ENCODE results near the gene ADGRL3.

The ADGRL3 gene

GRCh38 chr4:62118558-62118957 lies 918.4 kb downstream of the ADGRL3 start:
- no peak for DNase-seq (ENCODE audit: low spot score)

GRCh38 chr4:62119195-62119594 lies 919.1 kb downstream of the ADGRL3 start:
- no peak for DNase-seq (ENCODE audit: low spot score)

GRCh38 chr4:62126064-62126732 lies 926.1 kb downstream of the ADGRL3 start:
- DNase-seq (ENCODE audit: low spot score) = no peak
